ENCODE measurements around the gene NEB.

The NEB gene

GRCh38 chr2:151761687-151762086 is 27.4 kb upstream of the NEB start:
- ChIA-PET POLR2A (no interaction called here), CTCF (interaction anchor here (0.6 kb wide), 1 partner anchor 59 kb away, joined by 3 read pairs; no protein-coding TSS in a partner anchor)
- no peak for DNase-seq (ENCODE audit: low read depth, low spot score)
- TF ChIP-seq, protein P1, sequence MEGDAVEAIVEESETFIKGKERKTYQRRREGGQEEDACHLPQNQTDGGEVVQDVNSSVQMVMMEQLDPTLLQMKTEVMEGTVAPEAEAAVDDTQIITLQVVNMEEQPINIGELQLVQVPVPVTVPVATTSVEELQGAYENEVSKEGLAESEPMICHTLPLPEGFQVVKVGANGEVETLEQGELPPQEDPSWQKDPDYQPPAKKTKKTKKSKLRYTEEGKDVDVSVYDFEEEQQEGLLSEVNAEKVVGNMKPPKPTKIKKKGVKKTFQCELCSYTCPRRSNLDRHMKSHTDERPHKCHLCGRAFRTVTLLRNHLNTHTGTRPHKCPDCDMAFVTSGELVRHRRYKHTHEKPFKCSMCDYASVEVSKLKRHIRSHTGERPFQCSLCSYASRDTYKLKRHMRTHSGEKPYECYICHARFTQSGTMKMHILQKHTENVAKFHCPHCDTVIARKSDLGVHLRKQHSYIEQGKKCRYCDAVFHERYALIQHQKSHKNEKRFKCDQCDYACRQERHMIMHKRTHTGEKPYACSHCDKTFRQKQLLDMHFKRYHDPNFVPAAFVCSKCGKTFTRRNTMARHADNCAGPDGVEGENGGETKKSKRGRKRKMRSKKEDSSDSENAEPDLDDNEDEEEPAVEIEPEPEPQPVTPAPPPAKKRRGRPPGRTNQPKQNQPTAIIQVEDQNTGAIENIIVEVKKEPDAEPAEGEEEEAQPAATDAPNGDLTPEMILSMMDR (IDR thresholded peaks at IDR 0.05; ENCODE audit: insufficient read depth, low read length, missing control alignments), result no peak
- no peak overlapping the region for H3K4me3 ChIP-seq (ENCODE audit: low read depth, low read length)

DNA sequence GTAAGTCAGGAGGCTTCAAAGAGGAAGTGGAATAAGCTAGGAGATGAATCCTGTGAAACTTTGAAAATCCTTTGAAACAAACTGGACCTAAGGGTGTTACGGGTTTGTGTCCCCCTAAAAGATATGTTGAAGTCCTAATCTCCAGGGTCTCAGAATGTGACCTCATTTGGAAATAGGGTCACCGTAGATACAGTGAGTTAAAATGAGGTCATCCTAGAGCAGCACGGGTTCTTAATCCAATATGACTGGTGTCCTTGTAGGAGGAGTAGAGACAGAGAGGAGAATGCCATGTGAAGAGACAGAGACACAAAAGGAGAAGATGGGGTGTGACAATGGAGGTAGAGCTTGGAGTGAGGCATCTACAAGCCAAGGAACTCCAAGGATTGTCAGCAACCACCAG is 26.9 kb upstream of the NEB start:
- ChIA-PET CTCF (no interaction called here), POLR2A (no interaction called here)
- TF ChIP-seq, protein P1 (IDR thresholded peaks at IDR 0.05; ENCODE audit: insufficient read depth, low read length, missing control alignments), result no peak
- H3K4me3 ChIP-seq (ENCODE audit: low read depth, low read length), result no peak overlapping the region
- DNase-seq (ENCODE audit: low read depth, low spot score), result no peak

GRCh38 chr2:151760139-151760650 is 25.9 kb upstream of the NEB start:
- no peak for DNase-seq (ENCODE audit: low read depth, low spot score)
- CTCF ChIA-PET, result no interaction called here

DNA sequence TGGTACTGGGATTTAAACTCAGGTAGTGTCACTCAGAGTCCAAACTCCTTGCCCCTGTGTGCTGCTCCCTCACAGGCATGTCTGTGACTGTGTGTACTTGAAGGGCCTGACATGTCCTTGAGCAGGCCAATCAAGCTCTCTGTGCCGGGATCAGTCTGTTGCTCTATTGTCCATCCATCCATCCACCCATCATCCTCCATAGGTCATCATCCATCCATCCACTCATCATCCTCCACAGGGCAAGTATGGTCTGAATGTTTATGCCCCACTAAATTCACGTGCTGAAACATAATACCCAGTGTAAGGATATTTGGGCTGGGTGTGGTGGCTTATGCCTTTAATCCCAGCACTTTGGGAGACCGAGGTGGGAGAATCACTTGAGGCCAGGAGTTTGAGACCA is 24.5 kb upstream of the NEB start:
- ChIA-PET POLR2A (no interaction called here), CTCF (no interaction called here)
- no peak for DNase-seq (ENCODE audit: low read depth, low spot score)
- no peak overlapping the region for H3K4me3 ChIP-seq (ENCODE audit: low read depth, low read length)
- TF ChIP-seq, protein P1 (IDR thresholded peaks at IDR 0.05; ENCODE audit: insufficient read depth, low read length, missing control alignments), result no peak

More at GRCh38 chr2:151760139-151760650, 25.9 kb upstream of the NEB start:
- POLR2A ChIA-PET, result no interaction called here
- H3K4me3 ChIP-seq (ENCODE audit: low read depth, low read length), result no peak overlapping the region
- TF ChIP-seq, protein P1 (IDR thresholded peaks at IDR 0.05; ENCODE audit: insufficient read depth, low read length, missing control alignments), result no peak

DNA sequence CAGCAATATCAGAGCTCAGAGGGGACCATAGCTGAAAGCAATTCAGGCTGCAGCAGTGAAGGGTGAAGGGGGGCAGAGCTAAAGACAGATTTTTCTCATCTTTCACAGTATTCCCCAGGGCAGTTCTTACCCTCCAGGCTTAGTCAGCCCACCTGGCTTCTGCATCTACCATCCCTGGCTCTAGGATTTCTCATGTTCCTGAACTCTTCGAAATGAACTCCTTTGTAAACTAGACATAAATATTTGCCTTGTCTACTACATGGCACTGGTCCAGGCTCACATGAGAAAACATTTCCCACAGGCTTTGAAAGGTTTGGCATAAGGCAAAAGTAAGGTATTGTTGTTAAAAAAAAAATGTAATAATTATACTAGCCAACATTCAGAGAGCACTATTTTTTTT is 23.6 kb upstream of the NEB start:
- POLR2A ChIA-PET, result no interaction called here
- H3K4me3 ChIP-seq (ENCODE audit: low read depth, low read length), result no peak overlapping the region
- TF ChIP-seq, protein P1 (IDR thresholded peaks at IDR 0.05; ENCODE audit: insufficient read depth, low read length, missing control alignments), result no peak
- CTCF ChIA-PET, result no interaction called here
- no peak for DNase-seq (ENCODE audit: low read depth, low spot score)

DNA sequence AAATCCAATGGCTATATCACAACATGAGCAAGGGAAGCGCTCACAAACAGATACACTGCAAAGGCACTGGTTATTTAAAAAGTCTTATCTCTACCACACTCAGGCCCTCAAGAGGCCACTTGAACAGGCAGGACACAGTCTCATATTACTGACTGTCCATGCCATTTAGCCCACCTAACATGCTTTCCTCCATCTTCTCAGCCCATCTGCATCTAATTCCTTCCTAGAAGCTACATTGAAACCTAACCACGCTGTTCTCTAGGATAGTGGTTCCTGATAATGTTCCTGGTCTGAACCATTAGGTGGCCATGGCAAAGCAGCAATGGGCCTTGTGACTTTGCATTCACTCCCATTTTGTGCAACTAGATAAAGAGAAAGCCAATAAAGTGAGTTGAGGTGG is 22.5 kb upstream of the NEB start:
- H3K4me3 ChIP-seq (ENCODE audit: low read depth, low read length), result no peak overlapping the region
- ChIA-PET POLR2A (no interaction called here), CTCF (no interaction called here)
- TF ChIP-seq, protein P1 (IDR thresholded peaks at IDR 0.05; ENCODE audit: insufficient read depth, low read length, missing control alignments), result no peak
- DNase-seq (ENCODE audit: low read depth, low spot score), result no peak
